ENCODE measurements around the gene FAM111B.

The FAM111B gene

GRCh38 chr11:59175091-59175501 is 68.1 kb downstream of the FAM111B start:
- no peak for DNase-seq (ENCODE audit: insufficient read length, low spot score)
- TF ChIP-seq PAX5 (IDR thresholded peaks at IDR 0.05; ENCODE audit: insufficient read depth, low read length, severe bottlenecking) = no peak
- TF ChIP-seq POLR2AphosphoS5 (IDR thresholded peaks at IDR 0.05; ENCODE audit: low read depth, low read length) = no peak
- no peak for TF ChIP-seq TAF1 (IDR thresholded peaks at IDR 0.05; ENCODE audit: low read depth, low read length)
- no peak for TF ChIP-seq POU2F2 (IDR thresholded peaks at IDR 0.05; ENCODE audit: low read depth, low read length)
- FAIRE-seq = no peak

GRCh38 chr11:59176330-59176729 is 69.3 kb downstream of the FAM111B start:
- DNase-seq (ENCODE audit: insufficient read length, low spot score) (no peak), FAIRE-seq (no peak)
- TF ChIP-seq POLR2A (IDR thresholded peaks at IDR 0.05; ENCODE audit: low read depth, low read length) (no peak), TAF1 (IDR thresholded peaks at IDR 0.05; ENCODE audit: low read depth, low read length) (no peak), PAX5 (IDR thresholded peaks at IDR 0.05; ENCODE audit: insufficient read depth, low read length, severe bottlenecking) (no peak), SPI1 (IDR thresholded peaks at IDR 0.05; ENCODE audit: low read depth, low read length) (no peak), POU2F2 (IDR thresholded peaks at IDR 0.05; ENCODE audit: low read depth, low read length) (no peak), POLR2AphosphoS5 (IDR thresholded peaks at IDR 0.05; ENCODE audit: low read depth, low read length) (no peak)

Data from GM12891 (cell line).